DND-41 (cell line): ENCODE results near the gene KCNN1.

Experiments used
- CTCF ChIP-seq: IDR thresholded peaks from 2 replicates; pipeline ENCODE4 v1.5.1; 2012; ENCODE audit warnings: borderline replicate concordance, low read length, moderate library complexity, mild to moderate bottlenecking; ENCODE audit not compliant: poor library complexity, severe bottlenecking; ENCODE audit errors: extremely low read depth
- EZH2 ChIP-seq: IDR thresholded peaks from 3 replicates; pipeline ENCODE4 v1.6.1; 2012; ENCODE audit warnings: borderline replicate concordance, low read depth, mild to moderate bottlenecking, moderate library complexity, low read length, inconsistent platforms; ENCODE audit not compliant: severe bottlenecking

- TF ChIP-seq EZH2 (no peak), CTCF (no peak)
These were observed 82.5 kb downstream of the KCNN1 start for GRCh38 chr19:18049385-18049784.
